CD4-positive, alpha-beta memory T cell (primary cell): Measurements from ENCODE around the gene CYP11A1. TPM values are rescaled to one million over a fixed set of nuclear protein-coding genes. Genes with fewer than 3 reads are reported as not detected.

Experiments
- CTCF ChIA-PET: fragments of 350-600 bp; sonication (Branson Sonifier 250); formaldehyde crosslinking; loops from one replicate; lab custom pipeline; 2021; ENCODE audit warnings: inconsistent platforms; ENCODE audit not compliant: partially characterized antibody; lab: Charles Lee
- POLR2A ChIA-PET: fragments of 350-600 bp; sonication (Branson Sonifier 250); formaldehyde crosslinking; loops from one replicate; lab custom pipeline; 2021; ENCODE audit not compliant: partially characterized antibody; lab: Charles Lee
- DNase-seq, 5 donors: peaks; one replicate each; pipeline versions ENCODE4 v3.0.0 to v3.0.0-alpha.2; 2020 to 2022; ENCODE audit warnings: mixed read lengths in 1 of 5
- H3K27ac ChIP-seq: one replicate; pipeline ENCODE4 v1.7.0; 2013; ENCODE audit warnings: low read depth, low read length
- H3K27me3 ChIP-seq: 2 replicates; pipeline ENCODE4 v1.7.0; 2013; ENCODE audit warnings: mild to moderate bottlenecking, low read length, moderate library complexity; ENCODE audit not compliant: insufficient read depth
- H3K36me3 ChIP-seq: 2 replicates; pipeline ENCODE4 v1.7.0; 2013; ENCODE audit warnings: mild to moderate bottlenecking, low read length, moderate library complexity; ENCODE audit not compliant: insufficient read depth
- H3K4me1 ChIP-seq: 2 replicates; pipeline ENCODE4 v1.7.0; 2013; ENCODE audit warnings: mild to moderate bottlenecking, low read length, moderate library complexity; ENCODE audit not compliant: insufficient read depth
- H3K4me3 ChIP-seq, 2 donors: one replicate each; pipeline ENCODE4 v1.7.0; 2013; ENCODE audit warnings: low read length in 2 of 2, mild to moderate bottlenecking in 1 of 2
- H3K9me3 ChIP-seq, 2 donors: one replicate each; pipeline ENCODE4 v1.7.0; 2013; ENCODE audit warnings: low read length in 2 of 2, control low read depth in 1 of 2; ENCODE audit not compliant: control insufficient read depth in 1 of 2
- H3K27ac Mint-ChIP-seq, 7 donors: one replicate each; pipeline ENCODE4 v1.8.0; 2020 to 2021; ENCODE audit warnings: mixed read lengths in 7 of 7, mild to moderate bottlenecking in 6 of 7, inconsistent platforms in 3 of 7, moderate library complexity in 3 of 7
- H3K27me3 Mint-ChIP-seq, 2 donors: one replicate each; pipeline ENCODE4 v1.8.0; 2020 to 2021; ENCODE audit warnings: mixed read lengths in 2 of 2
- H3K36me3 Mint-ChIP-seq, 2 donors: one replicate each; pipeline ENCODE4 v1.8.0; 2020 to 2021; ENCODE audit warnings: mixed read lengths in 2 of 2, inconsistent platforms in 1 of 2, mild to moderate bottlenecking in 1 of 2
- H3K4me1 Mint-ChIP-seq, 4 donors: one replicate each; pipeline ENCODE4 v1.8.0; 2020 to 2021; ENCODE audit warnings: mixed read lengths in 4 of 4, mild to moderate bottlenecking in 1 of 4
- H3K4me3 Mint-ChIP-seq, 8 donors: one replicate each; pipeline ENCODE4 v1.8.0; 2020 to 2021; ENCODE audit warnings: mixed read lengths in 8 of 8, mild to moderate bottlenecking in 7 of 8, moderate library complexity in 6 of 8, inconsistent platforms in 3 of 8
- H3K9me3 Mint-ChIP-seq, 8 donors: one replicate each; pipeline ENCODE4 v1.8.0; 2020 to 2021; ENCODE audit warnings: mixed read lengths in 8 of 8, mild to moderate bottlenecking in 5 of 8, inconsistent platforms in 3 of 8, moderate library complexity in 1 of 8
- intact Hi-C: fragments of 100-400 bp; cut with micrococcal nuclease; formaldehyde crosslinking; loops from one replicate; pipeline ENCODE4 v1.15.1; 2023
- polyA plus RNA-seq, 2 donors: library from polyadenylated mRNA; unstranded; fragments of 300-500 nt; fragmentation: Illumina TruSeq; gene quantifications; one replicate each; pipeline ENCODE4 v1.2.3, GENCODE V29; 2021
- total RNA-seq, 2 experiments: library from RNA; stranded (reverse); gene quantifications; one replicate each; pipeline ENCODE4 v1.2.3, GENCODE V29; 2021

Gene CYP11A1
- total and polyA plus RNA-seq, 4 experiments from 2014 or later, result not detected

- H3K4me1 ChIP-seq, result peaks cover 47% of the 10 kb centered on the region
- H3K36me3 ChIP-seq, result no peaks in the 10 kb centered on the region
- H3K4me3 Mint-ChIP-seq, result peak overlapping the region in 2 of 8 donors; percentile 17 to 20
- POLR2A ChIA-PET, result interaction anchor here (0.6 to 2.6 kb wide), 2 partner anchors 8 to 17 kb away, joined by 3 to 10 read pairs; no protein-coding TSS in a partner anchor
- no peaks in the 10 kb centered on the region for H3K9me3 Mint-ChIP-seq
- peak overlapping the region in 4 of 7 donors; percentile 9 to 76 (median 18) for H3K27ac Mint-ChIP-seq
- H3K9me3 ChIP-seq, result no peaks in the 10 kb centered on the region
- DNase-seq, result no peak
- CTCF ChIA-PET, result interaction anchor here (0.6 to 1.4 kb wide), 3 partner anchors 16 to 61 kb away, joined by 3 read pairs; no protein-coding TSS in a partner anchor
- no peaks in the 10 kb centered on the region for H3K27me3 Mint-ChIP-seq
- no peaks in the 10 kb centered on the region for H3K27me3 ChIP-seq
- no peak overlapping the region for H3K27ac ChIP-seq
- no peak overlapping the region for H3K4me3 ChIP-seq
- intact Hi-C loops, result no loop called here
- H3K4me1 Mint-ChIP-seq, result peaks cover 23 to 41% (median 37%) of the 10 kb centered on the region in 4 donors
- H3K36me3 Mint-ChIP-seq, result no peaks in the 10 kb centered on the region
These were observed 33.7 kb upstream of the CYP11A1 start for GRCh38 chr15:74400915-74401757.

DNA sequence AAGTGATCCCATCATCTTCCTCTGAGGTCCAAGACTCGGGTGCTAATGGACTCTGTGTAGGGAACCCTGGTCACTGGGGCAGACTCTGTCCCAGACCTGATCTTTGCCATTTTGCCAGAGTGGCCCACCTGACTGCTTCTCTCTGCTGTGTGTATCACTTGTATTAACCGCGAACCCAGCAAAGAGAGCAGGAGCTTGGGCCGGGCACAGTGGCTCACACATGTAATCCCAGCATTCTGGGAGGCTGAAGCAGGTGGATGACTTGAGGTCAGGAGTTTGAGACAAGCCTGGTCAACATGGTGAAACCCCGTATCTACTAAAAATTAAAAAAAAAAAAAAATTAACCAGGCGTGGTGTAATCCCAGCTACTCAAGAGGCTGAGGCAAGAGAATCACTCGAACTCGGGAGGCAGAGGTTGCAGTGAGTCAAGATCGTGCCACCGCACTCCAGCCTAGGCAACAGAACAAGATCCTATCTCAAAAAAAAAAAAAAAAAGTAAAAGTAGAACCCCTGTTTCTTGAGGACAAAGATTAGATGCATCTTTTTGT is 32.9 kb upstream of the CYP11A1 start:
- Mint-ChIP-seq H3K4me1 (peaks cover 23 to 41% (median 37%) of the 10 kb centered on the region in 4 donors), H3K27me3 (no peaks in the 10 kb centered on the region), H3K9me3 (no peaks in the 10 kb centered on the region), H3K27ac (peak overlapping the region in 3 of 7 donors; percentile 13 to 46 (median 22)), H3K36me3 (no peaks in the 10 kb centered on the region), H3K4me3 (peak overlapping the region in 1 of 8 donors; percentile 20)
- H3K27ac ChIP-seq, result no peak overlapping the region
- H3K4me3 ChIP-seq, result no peak overlapping the region
- ChIA-PET CTCF (interaction anchor here (0.7 to 1.4 kb wide), 2 partner anchors 15 to 24 kb away, joined by 3 read pairs; no protein-coding TSS in a partner anchor), POLR2A (interaction anchor here (0.6 to 2.6 kb wide), 3 partner anchors 9 to 60 kb away, joined by 3 to 10 read pairs (median 3); partner anchors contain the start of gene UBL7)
- DNase-seq, result no peak
- H3K27me3 ChIP-seq, result no peaks in the 10 kb centered on the region
- peaks cover 47% of the 10 kb centered on the region for H3K4me1 ChIP-seq
- H3K9me3 ChIP-seq, result no peaks in the 10 kb centered on the region
- no peaks in the 10 kb centered on the region for H3K36me3 ChIP-seq
- intact Hi-C loops, result no loop called here

DNA sequence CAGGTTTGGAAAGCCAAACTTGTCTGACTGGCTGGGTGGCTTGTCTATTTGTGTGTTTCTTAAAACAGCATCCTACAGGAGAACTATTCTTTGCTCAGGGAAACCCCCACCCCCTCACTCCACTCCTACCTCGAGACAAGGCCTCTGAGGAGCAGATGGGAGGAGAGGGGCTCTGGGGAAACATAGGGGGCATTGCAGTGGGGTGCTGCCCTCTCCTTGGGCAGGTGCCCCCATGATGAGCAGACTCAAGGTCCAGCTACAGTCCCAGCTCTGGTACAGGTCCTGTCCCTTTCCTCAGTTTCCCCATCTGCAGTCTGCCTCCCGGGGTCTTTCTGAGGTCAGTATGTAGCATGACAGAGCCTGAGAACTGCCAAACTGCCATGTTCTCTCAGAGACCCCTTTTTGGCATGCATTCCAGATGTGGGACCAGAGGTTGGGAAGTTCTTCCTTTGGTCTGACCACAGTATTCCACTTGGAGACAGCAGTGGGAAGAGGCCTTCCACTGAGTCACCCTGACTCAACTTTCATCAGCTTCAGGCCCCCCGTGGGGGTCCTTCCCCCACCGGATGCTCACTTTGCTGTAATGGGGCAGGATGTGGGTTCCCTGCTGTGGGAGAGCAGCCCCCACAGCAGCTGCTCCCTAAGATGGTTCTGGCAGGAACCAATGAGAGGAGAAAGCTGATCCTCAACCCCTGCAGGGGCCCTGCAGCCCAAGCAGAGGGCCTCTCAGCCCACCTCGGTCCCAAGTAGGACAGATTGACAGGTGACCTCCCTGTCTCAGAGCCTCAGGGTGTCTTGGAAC is 32.3 kb upstream of the CYP11A1 start:
- peaks cover 23 to 41% (median 37%) of the 10 kb centered on the region in 4 donors for H3K4me1 Mint-ChIP-seq
- ChIA-PET POLR2A (interaction anchor here (1.2 to 2.6 kb wide), 2 partner anchors 15 to 61 kb away, joined by 3 to 10 read pairs; partner anchors contain the start of gene UBL7), CTCF (interaction anchor here (0.7 to 1.3 kb wide), 2 partner anchors 15 to 17 kb away, joined by 3 to 6 read pairs; no protein-coding TSS in a partner anchor)
- intact Hi-C loops, result no loop called here
- Histone ChIP-seq H3K9me3 (no peaks in the 10 kb centered on the region), H3K4me1 (peaks cover 47% of the 10 kb centered on the region), H3K4me3 (no peak overlapping the region), H3K27ac (no peak overlapping the region), H3K36me3 (no peaks in the 10 kb centered on the region), H3K27me3 (no peaks in the 10 kb centered on the region)
- H3K27me3 Mint-ChIP-seq, result no peaks in the 10 kb centered on the region
- H3K27ac Mint-ChIP-seq, result no peak overlapping the region
- no peaks in the 10 kb centered on the region for H3K9me3 Mint-ChIP-seq
- no peak overlapping the region for H3K4me3 Mint-ChIP-seq
- peak in 1 of 5 donors; percentile 5 for DNase-seq
- H3K36me3 Mint-ChIP-seq, result no peaks in the 10 kb centered on the region

GRCh38 chr15:74399100-74399499 is 31.7 kb upstream of the CYP11A1 start:
- no peaks in the 10 kb centered on the region for H3K9me3 Mint-ChIP-seq
- H3K27ac ChIP-seq, result no peak overlapping the region
- POLR2A ChIA-PET, result interaction anchor here (2.6 kb wide), 1 partner anchor 15 kb away, joined by 10 read pairs; no protein-coding TSS in a partner anchor
- DNase-seq, result no peak
- H3K4me3 ChIP-seq, result no peak overlapping the region
- H3K4me3 Mint-ChIP-seq, result no peak overlapping the region
- intact Hi-C loops, result no loop called here
- H3K27me3 ChIP-seq, result no peaks in the 10 kb centered on the region
- CTCF ChIA-PET, result interaction anchor here (1.3 kb wide), 1 partner anchor 17 kb away, joined by 6 read pairs; no protein-coding TSS in a partner anchor
- no peaks in the 10 kb centered on the region for H3K36me3 Mint-ChIP-seq
- peaks cover 23 to 41% (median 37%) of the 10 kb centered on the region in 4 donors for H3K4me1 Mint-ChIP-seq
- H3K27me3 Mint-ChIP-seq, result no peaks in the 10 kb centered on the region
- H3K9me3 ChIP-seq, result no peaks in the 10 kb centered on the region
- H3K27ac Mint-ChIP-seq, result no peak overlapping the region
- no peaks in the 10 kb centered on the region for H3K36me3 ChIP-seq
- peaks cover 47% of the 10 kb centered on the region for H3K4me1 ChIP-seq

GRCh38 chr15:74398183-74398582 is 30.7 kb upstream of the CYP11A1 start:
- Mint-ChIP-seq H3K27ac (peak overlapping the region in 2 of 7 donors; percentile 47 to 88), H3K9me3 (no peaks in the 10 kb centered on the region), H3K27me3 (no peaks in the 10 kb centered on the region), H3K36me3 (no peaks in the 10 kb centered on the region), H3K4me3 (no peak overlapping the region), H3K4me1 (peaks cover 22 to 33% (median 32%) of the 10 kb centered on the region in 4 donors)
- intact Hi-C loops, result no loop called here
- no peak overlapping the region for H3K4me3 ChIP-seq
- CTCF ChIA-PET, result no interaction called here
- H3K9me3 ChIP-seq, result no peaks in the 10 kb centered on the region
- no peaks in the 10 kb centered on the region for H3K36me3 ChIP-seq
- DNase-seq, result no peak
- POLR2A ChIA-PET, result interaction anchor here (2.6 kb wide), 1 partner anchor 14 kb away, joined by 10 read pairs; no protein-coding TSS in a partner anchor
- no peak overlapping the region for H3K27ac ChIP-seq
- peaks cover 38% of the 10 kb centered on the region for H3K4me1 ChIP-seq
- no peaks in the 10 kb centered on the region for H3K27me3 ChIP-seq

GRCh38 chr15:74397239-74398068 is 30.0 kb upstream of the CYP11A1 start:
- no peaks in the 10 kb centered on the region for H3K27me3 ChIP-seq
- H3K4me1 Mint-ChIP-seq, result peaks cover 14 to 26% (median 24%) of the 10 kb centered on the region in 4 donors
- CTCF ChIA-PET, result no interaction called here
- no peaks in the 10 kb centered on the region for H3K36me3 ChIP-seq
- no peak overlapping the region for H3K4me3 ChIP-seq
- H3K27ac ChIP-seq, result no peak overlapping the region
- POLR2A ChIA-PET, result no interaction called here
- H3K36me3 Mint-ChIP-seq, result no peaks in the 10 kb centered on the region
- peak overlapping the region in 2 of 7 donors; percentile 4 to 19 for H3K27ac Mint-ChIP-seq
- intact Hi-C loops, result no loop called here
- H3K4me3 Mint-ChIP-seq, result no peak overlapping the region
- no peaks in the 10 kb centered on the region for H3K27me3 Mint-ChIP-seq
- no peaks in the 10 kb centered on the region for H3K9me3 ChIP-seq
- no peak for DNase-seq
- H3K9me3 Mint-ChIP-seq, result no peaks in the 10 kb centered on the region
- H3K4me1 ChIP-seq, result peaks cover 31% of the 10 kb centered on the region
